Right forelimb (tissue), 1 donor: ENCODE data around the gene C20orf141.
"Not testable (repeated sequence)": the region's sequence is repeated elsewhere in the genome, so short reads cannot be mapped to it uniquely, and the experiment has no call there.

Source experiments
- DNase-seq: peaks from one replicate; pipeline ENCODE4 v3.0.0-alpha.2; 2018

The C20orf141 gene, protein sequence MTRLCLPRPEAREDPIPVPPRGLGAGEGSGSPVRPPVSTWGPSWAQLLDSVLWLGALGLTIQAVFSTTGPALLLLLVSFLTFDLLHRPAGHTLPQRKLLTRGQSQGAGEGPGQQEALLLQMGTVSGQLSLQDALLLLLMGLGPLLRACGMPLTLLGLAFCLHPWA

GRCh38 chr20:2814587-2815051 lies at the start of gene C20orf141:
TSS of gene C20orf141 (plus strand) at chr20:2814987. CDS start at chr20:2815185, 198 bp downstream.
- DNase-seq = no peak

DNA sequence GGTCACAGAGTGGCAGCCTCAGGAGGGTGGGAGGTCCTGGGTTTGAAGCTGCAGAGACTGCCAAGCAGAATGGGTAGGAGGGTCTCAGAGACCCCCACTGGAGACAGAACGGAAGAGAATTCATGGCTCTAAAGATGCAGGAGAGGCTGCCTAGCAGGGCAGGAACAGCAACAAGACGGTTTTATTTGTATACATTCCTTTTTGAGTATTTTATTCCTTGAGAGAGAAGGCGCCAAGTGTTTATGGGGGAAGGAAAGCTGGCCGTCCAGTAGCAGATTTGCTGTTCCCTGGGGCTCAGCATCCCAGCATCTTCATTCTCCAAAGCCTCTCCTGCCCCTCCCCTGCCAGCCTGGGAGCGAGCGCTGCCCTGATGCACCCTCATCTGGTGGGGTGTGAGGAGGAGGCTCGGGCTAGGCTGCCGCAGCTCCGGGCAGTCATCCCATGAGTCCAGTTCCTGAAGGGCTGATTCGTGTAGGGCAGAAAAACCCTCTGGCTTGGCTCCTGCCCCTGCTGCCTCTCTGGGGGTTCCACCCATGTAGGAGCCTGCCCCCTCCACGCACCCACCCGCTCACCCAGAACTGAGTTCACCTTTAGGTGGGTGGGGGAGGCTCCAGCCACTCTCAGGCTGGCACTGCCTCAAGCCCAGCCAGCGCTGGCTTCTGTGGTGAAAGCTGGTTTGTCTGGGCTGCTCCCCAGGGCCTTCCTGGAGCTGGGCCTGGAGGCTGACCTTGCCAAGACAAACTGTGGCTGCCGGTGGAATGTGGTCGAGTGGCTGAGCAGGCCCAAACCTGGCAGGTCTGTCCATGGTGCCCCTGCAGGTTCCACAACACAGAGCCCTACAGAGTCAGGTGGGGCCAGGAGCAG lies 46.8 kb upstream of the C20orf141 start:
- peak; percentile 84 for DNase-seq

DNA sequence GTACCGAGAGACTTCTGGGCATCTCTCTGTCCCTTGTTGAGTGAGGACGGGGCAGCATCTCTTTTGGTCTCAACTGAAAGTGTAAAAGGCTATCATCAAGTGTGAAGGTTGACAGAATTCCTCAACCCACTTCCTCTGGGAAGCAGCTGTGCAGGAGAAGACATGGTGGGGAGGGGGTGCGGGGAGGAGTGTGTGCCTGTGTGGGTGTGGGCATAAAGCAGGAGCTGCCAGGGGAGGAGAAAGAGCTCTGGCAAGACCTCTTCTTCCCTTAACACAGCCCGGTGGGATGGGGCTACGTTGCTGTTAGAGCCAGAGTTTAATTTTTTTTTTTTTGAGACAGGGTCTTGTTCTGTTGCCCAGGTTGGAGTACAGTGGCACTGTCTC lies 46.2 kb upstream of the C20orf141 start:
- DNase-seq = no peak

GRCh38 chr20:2770091-2770490 lies 44.7 kb upstream of the C20orf141 start:
- DNase-seq = not testable (repeated sequence)

DNA sequence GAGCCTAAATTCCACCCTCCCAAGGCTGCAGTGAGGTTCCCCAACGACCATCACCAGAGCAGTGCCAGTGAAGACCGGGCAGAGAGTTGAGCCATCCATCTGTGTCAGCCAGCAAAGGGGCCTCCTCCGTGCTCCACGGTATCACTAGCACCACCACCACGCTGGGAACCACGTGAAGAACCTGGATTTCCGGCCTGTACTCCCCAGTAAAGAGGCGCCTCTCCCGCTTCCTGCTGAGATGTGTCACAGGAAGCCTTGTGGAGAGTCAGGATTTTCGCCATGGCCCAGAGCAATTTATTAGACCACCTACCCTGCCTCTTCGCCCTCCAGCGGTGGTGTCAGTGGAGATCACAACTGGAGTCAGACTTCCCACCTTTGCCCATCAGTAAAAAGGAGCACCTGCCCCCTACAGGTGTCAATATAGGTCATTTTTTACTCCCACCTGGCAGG lies 43.1 kb upstream of the C20orf141 start:
- DNase-seq = no peak

DNA sequence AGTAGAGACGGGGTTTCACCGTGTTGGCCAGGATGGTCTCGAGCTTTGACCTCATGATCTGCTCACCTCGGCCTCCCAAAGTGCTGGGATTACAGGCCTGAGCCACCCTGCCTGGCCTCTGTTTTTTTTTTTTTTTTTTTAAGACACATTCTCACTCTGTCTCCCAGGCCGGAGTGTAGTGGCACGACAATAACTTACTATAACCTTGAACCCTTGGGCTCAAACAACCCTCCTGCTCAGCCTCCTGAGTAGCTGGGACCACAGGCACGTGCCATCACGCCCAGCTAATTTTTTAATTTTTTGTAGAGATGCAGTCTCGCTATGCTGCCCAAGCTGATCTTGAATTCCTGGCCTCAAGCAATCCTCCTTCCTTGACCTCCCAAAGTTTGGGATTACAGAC lies 41.0 kb upstream of the C20orf141 start:
- DNase-seq = no peak

DNA sequence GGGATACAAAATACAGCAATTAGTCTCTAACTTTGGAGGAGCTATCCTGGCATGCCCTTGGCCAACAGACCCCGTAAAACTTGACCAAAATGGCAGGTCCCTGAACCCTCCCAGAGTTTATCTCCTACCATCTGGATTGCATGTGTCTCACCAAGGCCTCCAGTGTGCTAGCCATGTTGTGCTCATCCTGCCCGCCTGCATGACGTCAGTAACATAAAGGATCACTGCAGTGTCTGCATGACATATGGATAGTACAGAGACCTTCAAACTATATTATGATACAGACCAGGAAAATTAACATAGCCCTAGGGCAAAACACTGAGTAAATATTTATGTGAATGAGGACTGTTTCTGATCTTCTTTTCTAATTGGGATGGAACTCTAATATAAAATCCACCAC lies 39.6 kb upstream of the C20orf141 start:
- DNase-seq = no peak

- no peak for DNase-seq
Observed at GRCh38 chr20:2778602-2779321, 36.0 kb upstream of the C20orf141 start.

GRCh38 chr20:2780948-2781347 lies 33.8 kb upstream of the C20orf141 start:
- DNase-seq = no peak

DNA sequence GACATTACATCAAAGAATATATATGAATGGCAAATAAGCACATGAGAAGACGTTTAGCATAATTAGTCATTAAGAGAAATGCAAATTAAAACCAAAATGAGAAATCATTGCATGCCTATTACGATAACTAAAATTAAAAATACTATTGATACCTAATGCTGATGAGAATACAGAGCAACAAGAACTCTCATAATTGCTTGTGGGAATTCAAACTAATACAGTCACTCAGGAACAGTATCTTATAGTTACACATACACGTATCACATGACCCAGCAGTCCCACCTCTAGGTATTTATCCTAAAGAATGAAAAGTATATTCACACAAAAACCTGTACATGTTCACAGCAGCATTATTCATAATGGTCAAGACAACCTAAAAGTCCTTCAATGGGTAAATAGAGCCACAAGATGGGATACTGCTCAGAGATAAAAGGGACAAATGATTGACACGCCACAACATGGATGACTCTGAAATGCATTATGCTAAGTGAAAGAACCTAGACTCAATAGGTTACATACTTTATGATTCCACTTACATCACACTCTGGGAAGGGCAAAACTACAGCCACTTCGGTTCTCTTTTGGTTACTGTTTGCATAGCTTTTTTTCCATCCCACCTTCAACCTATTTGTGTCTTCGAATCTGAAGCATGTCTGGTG lies 30.8 kb upstream of the C20orf141 start:
- DNase-seq = no peak

- DNase-seq = no peak
Observed at GRCh38 chr20:2793471-2793870, 21.3 kb upstream of the C20orf141 start.

GRCh38 chr20:2794202-2794748 lies 20.5 kb upstream of the C20orf141 start:
- no peak for DNase-seq

- no peak for DNase-seq
Observed at GRCh38 chr20:2794866-2795447, 19.8 kb upstream of the C20orf141 start.

- DNase-seq = no peak
Observed at GRCh38 chr20:2795451-2795850, 19.3 kb upstream of the C20orf141 start.

- DNase-seq = no peak
Observed at GRCh38 chr20:2796011-2796660, 18.7 kb upstream of the C20orf141 start.

DNA sequence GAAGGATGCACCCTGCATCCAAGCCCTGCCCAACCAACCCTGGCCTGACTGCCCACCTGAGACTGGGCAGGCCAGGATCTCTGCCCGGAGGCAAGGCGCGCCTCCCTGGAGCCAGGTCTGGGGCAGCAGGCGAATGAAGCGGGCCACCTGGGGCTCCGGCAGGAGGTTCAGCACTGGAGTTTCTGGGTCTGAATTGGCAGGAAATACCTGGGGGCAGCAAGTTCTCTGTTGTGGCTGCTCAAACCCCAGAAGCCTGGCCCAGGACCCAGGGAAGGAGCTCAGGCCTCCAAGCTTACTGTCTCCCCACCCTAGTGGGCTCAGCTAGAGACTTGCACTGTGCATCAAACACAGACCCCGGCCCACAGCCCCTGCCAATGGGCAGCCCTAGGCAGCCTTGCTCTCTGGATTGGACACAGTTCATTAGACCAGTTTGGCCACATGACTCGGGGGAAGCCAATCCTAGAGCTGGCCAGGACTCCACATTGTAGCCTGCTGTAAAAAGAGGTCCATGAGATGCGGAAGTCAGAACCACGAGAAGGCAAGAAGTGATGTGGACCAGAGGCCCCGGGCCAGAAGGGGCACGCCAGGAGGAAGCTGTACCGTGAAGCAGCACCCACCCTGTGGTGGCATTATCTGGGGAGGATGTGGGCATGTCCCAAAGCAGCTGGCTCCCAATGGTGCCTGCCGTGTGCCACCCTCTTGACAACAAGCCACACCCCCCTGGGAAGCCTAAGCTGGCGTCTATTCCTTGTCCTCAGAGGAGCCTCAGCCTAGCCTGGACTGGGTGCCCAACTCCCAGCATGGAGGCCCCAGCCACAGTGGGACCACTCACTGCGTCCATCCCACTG lies 17.4 kb upstream of the C20orf141 start:
- DNase-seq = no peak

DNA sequence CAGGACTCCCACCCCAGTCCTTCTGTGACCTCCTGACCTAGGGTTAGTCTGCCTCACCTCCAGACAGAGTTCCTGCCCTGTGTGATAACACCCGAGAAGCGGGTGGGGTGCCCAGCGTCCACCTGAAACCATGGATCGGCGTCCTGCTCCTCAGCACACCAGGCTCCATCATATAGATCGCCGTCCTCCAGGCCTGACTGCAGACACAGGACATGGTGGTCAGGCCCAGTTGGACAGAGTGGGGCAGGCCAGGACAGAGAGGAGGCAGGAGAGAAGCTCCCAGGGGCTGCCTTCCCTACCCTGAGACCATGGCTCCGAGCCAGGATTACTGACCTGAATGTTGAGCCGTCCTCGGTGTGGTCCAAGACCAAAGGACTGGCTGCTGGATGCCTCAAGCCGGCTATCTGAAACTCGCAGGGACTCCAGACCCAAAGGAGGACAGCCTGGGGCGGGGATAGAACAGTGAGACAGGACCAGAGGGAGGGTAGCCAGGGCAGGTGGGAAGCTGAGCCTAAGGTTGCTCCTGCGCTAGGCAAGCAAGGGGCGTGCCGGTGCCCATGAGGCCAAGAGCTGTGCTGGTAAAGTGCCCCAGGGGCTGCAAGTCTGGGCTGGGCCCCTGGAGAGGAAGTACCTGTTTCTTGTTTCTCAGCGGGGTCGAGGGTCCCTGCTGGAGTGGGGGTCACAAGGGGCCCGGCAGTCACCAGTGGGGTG lies 16.5 kb upstream of the C20orf141 start:
- DNase-seq = no peak

GRCh38 chr20:2798814-2799213 lies 16.0 kb upstream of the C20orf141 start:
- DNase-seq = no peak

GRCh38 chr20:2799271-2799670 lies 15.5 kb upstream of the C20orf141 start:
- no peak for DNase-seq
